ENCODE results near the gene ZBTB14. TPM values are rescaled to one million over a fixed set of nuclear protein-coding genes. Genes with fewer than 3 reads are reported as not detected.

Gene ZBTB14
- total RNA-seq, 1 donor from 2014 or later = 11.9 TPM

- Mint-ChIP-seq H3K4me1 (ENCODE audit: low read depth) (peaks cover 6% of the 10 kb centered on the region), H3K9me3 (ENCODE audit: low read depth) (no peaks in the 10 kb centered on the region), H3K27ac (ENCODE audit: unreplicated experiment) (no peak overlapping the region)
Measured at GRCh38 chr18:5288517-5288935, 7.0 kb downstream of the ZBTB14 start.

DNA sequence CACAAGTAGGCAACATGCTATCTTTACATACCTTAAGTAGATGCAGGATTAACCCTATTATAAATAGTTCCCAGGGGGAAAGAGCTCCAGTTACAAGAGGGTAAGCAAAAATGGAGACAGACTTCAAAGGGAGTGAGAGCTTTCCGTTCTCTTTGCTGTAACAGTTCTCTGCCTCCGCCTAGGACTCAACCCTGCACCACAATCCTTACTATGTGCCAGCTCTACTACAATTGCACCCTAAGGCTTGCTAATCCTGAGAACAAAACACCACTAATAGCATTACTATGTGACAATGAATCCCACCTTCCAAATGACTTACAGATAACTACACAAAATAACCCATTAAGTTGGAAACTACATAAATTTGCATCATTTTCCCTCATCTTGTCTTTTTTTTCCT, 7.7 kb downstream of the ZBTB14 start:
- Mint-ChIP-seq H3K27me3 (ENCODE audit: low read depth) (no peaks in the 10 kb centered on the region), H3K36me3 (ENCODE audit: low read depth) (peaks cover 17% of the 10 kb centered on the region), H3K4me1 (ENCODE audit: low read depth) (peaks cover 6% of the 10 kb centered on the region), H3K27ac (ENCODE audit: unreplicated experiment) (no peak overlapping the region), H3K4me3 (ENCODE audit: unreplicated experiment) (no peak overlapping the region), H3K9me3 (ENCODE audit: low read depth) (no peaks in the 10 kb centered on the region)
- no peak for TF ChIP-seq CTCF (IDR thresholded peaks at IDR 0.05)
- DNase-seq (ENCODE audit: low spot score) = no peak

More at GRCh38 chr18:5288517-5288935, 7.0 kb downstream of the ZBTB14 start:
- Mint-ChIP-seq H3K36me3 (ENCODE audit: low read depth) (peaks cover 17% of the 10 kb centered on the region), H3K27me3 (ENCODE audit: low read depth) (no peaks in the 10 kb centered on the region), H3K4me3 (ENCODE audit: unreplicated experiment) (no peak overlapping the region)
- DNase-seq (ENCODE audit: low spot score) = no peak
- no peak for TF ChIP-seq CTCF (IDR thresholded peaks at IDR 0.05)

DNA sequence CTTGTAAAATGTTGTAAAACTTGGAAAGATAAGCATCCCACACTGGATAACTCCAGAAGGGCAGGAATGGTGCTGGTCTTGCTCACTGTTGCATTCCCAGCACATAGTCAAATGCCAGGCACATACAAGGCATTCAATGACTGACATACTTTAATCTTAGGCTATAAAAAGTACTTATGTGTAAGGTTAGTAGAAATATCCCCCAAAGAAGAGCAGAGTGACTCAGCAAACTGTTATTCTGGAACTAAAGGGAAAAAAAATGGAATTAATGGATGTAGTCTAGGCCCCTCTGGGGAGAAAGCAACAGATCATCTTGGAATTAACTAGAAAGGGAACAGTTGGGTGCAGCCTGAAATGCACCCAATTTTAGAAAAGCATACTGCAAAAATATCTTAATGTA, 9.0 kb downstream of the ZBTB14 start:
- no peaks in the 10 kb centered on the region for H3K27me3 Mint-ChIP-seq (ENCODE audit: low read depth)
- peaks cover 13% of the 10 kb centered on the region for H3K36me3 Mint-ChIP-seq (ENCODE audit: low read depth)
- peaks cover 6% of the 10 kb centered on the region for H3K4me1 Mint-ChIP-seq (ENCODE audit: low read depth)
- no peak overlapping the region for H3K27ac Mint-ChIP-seq (ENCODE audit: unreplicated experiment)
- no peak for TF ChIP-seq CTCF (IDR thresholded peaks at IDR 0.05)
- no peak overlapping the region for H3K4me3 Mint-ChIP-seq (ENCODE audit: unreplicated experiment)
- H3K9me3 Mint-ChIP-seq (ENCODE audit: low read depth) = no peaks in the 10 kb centered on the region
- no peak for DNase-seq (ENCODE audit: low spot score)

- H3K4me3 Mint-ChIP-seq (ENCODE audit: unreplicated experiment) = no peak overlapping the region
- no peak for DNase-seq (ENCODE audit: low spot score)
- no peak for TF ChIP-seq CTCF (IDR thresholded peaks at IDR 0.05)
- peaks cover 3% of the 10 kb centered on the region for H3K36me3 Mint-ChIP-seq (ENCODE audit: low read depth)
- peaks cover 6% of the 10 kb centered on the region for H3K4me1 Mint-ChIP-seq (ENCODE audit: low read depth)
- no peak overlapping the region for H3K27ac Mint-ChIP-seq (ENCODE audit: unreplicated experiment)
- no peaks in the 10 kb centered on the region for H3K27me3 Mint-ChIP-seq (ENCODE audit: low read depth)
- H3K9me3 Mint-ChIP-seq (ENCODE audit: low read depth) = peaks cover 4% of the 10 kb centered on the region
Measured at GRCh38 chr18:5285326-5285725, 10.2 kb downstream of the ZBTB14 start.

GRCh38 chr18:5284808-5285207, 10.7 kb downstream of the ZBTB14 start:
- TF ChIP-seq CTCF (IDR thresholded peaks at IDR 0.05) = no peak
- Mint-ChIP-seq H3K4me1 (ENCODE audit: low read depth) (peaks cover 6% of the 10 kb centered on the region), H3K9me3 (ENCODE audit: low read depth) (peaks cover 8% of the 10 kb centered on the region), H3K36me3 (ENCODE audit: low read depth) (peaks cover 1% of the 10 kb centered on the region), H3K27ac (ENCODE audit: unreplicated experiment) (no peak overlapping the region), H3K4me3 (ENCODE audit: unreplicated experiment) (no peak overlapping the region), H3K27me3 (ENCODE audit: low read depth) (no peaks in the 10 kb centered on the region)
- no peak for DNase-seq (ENCODE audit: low spot score)
